Stomach (tissue), 4 donors: Measurements from ENCODE around the gene NTM.

Experiments used
- EP300 ChIP-seq: sonication (generic); formaldehyde crosslinking; IDR thresholded peaks from one replicate; pipeline ENCODE4 v1.6.1; 2017; ENCODE audit warnings: antibody characterized with exemption
- POLR2A ChIP-seq, 4 donors: fragments of 450-650 bp; IDR thresholded peaks; one replicate each; pipeline ENCODE4 v1.6.1; 2016; ENCODE audit warnings: antibody characterized with exemption in 4 of 4, control low read depth in 2 of 4, mild to moderate bottlenecking in 1 of 4, moderate library complexity in 1 of 4
- POLR2AphosphoS5 ChIP-seq, 3 donors: sonication (generic); formaldehyde crosslinking; IDR thresholded peaks; one replicate each; pipeline ENCODE4 v1.6.1; 2016; ENCODE audit warnings: antibody characterized with exemption in 3 of 3
- TF ChIP-seq, protein P1 (sequence below), 7 experiments: fragments of 450-650 bp in 4 of 7; fragments of 200-600 bp in 3 of 7; sonication (generic) in 3 of 7; IDR thresholded peaks; one replicate each; pipeline ENCODE4 v1.5.1; 2016 to 2019; ENCODE audit warnings: antibody characterized with exemption in 7 of 7, control low read depth in 2 of 7, mild to moderate bottlenecking in 1 of 7

DNA sequence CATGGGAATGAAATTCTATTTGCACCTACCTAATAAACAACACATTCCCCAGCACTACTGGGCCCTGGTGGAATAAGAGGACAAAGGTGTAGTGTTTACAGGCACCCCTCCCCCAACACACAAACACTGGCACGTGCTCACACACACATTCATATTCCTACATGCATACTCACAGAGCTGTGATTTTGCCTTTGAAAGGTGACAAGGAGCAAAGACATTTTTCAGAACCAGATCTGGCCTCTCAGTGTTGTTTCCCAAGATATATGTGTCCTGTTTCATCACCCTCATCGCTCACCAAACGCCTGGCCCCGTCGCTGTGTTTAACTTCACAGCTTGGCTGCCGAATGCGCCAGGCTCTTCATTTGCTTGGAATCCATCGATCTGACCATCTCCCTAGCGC lies 292.6 kb downstream of the NTM start:
- TF ChIP-seq POLR2A (IDR thresholded peaks at IDR 0.05) (no peak), EP300 (no peak), POLR2AphosphoS5 (IDR thresholded peaks at IDR 0.05) (no peak)
- TF ChIP-seq, protein P1, sequence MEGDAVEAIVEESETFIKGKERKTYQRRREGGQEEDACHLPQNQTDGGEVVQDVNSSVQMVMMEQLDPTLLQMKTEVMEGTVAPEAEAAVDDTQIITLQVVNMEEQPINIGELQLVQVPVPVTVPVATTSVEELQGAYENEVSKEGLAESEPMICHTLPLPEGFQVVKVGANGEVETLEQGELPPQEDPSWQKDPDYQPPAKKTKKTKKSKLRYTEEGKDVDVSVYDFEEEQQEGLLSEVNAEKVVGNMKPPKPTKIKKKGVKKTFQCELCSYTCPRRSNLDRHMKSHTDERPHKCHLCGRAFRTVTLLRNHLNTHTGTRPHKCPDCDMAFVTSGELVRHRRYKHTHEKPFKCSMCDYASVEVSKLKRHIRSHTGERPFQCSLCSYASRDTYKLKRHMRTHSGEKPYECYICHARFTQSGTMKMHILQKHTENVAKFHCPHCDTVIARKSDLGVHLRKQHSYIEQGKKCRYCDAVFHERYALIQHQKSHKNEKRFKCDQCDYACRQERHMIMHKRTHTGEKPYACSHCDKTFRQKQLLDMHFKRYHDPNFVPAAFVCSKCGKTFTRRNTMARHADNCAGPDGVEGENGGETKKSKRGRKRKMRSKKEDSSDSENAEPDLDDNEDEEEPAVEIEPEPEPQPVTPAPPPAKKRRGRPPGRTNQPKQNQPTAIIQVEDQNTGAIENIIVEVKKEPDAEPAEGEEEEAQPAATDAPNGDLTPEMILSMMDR (IDR thresholded peaks at IDR 0.05): no peak
